ENCODE data around the gene SLC7A4.

SLC7A4 gene

GRCh38 chr22:20983081-20983771 is 49.1 kb downstream of the SLC7A4 start:
- no peak for DNase-seq

- DNase-seq, result no peak
Measured at GRCh38 chr22:20982563-20982882, 49.8 kb downstream of the SLC7A4 start.

- DNase-seq, result peak; percentile 67
Measured at GRCh38 chr22:20981787-20982562, 50.4 kb downstream of the SLC7A4 start, which contains the start of gene LZTR1. TSS of gene LZTR1 (plus strand) at chr22:20982297. CDS start at chr22:20982372, 75 bp downstream.

- no peak for DNase-seq
Measured at GRCh38 chr22:20980938-20981722, 51.2 kb downstream of the SLC7A4 start.

GRCh38 chr22:20980523-20980922 is 51.8 kb downstream of the SLC7A4 start:
- no peak for DNase-seq

- DNase-seq, result no peak
Measured at GRCh38 chr22:20979940-20980453, 52.4 kb downstream of the SLC7A4 start.

GRCh38 chr22:20979243-20979809 is 53.0 kb downstream of the SLC7A4 start:
- DNase-seq, result no peak

Measured in activated gamma-delta T cell (primary cell).